GM12878 (cell line): Measurements from ENCODE around the gene TPGS1. TPM values are rescaled to one million over a fixed set of nuclear protein-coding genes. Genes with fewer than 3 reads are reported as not detected.

Experiments
- BMI1 ChIP-seq: fragments of 450-650 bp; IDR thresholded peaks from 2 replicates; pipeline ENCODE4 v1.6.1; 2016; ENCODE audit warnings: mild to moderate bottlenecking, moderate library complexity, borderline replicate concordance
- CBX3 ChIP-seq: fragments of 200-600 bp; sonication (generic); IDR thresholded peaks from 2 replicates; pipeline ENCODE4 v1.6.1; 2016; ENCODE audit warnings: low read depth, borderline replicate concordance
- CHD4 ChIP-seq: fragments of 200-600 bp; sonication (generic); IDR thresholded peaks from 2 replicates; pipeline ENCODE4 v1.6.1; 2016; ENCODE audit warnings: mild to moderate bottlenecking
- CUX1 ChIP-seq: IDR thresholded peaks from 2 replicates; pipeline ENCODE4 v1.6.1; 2012; ENCODE audit warnings: improper control_type of control experiment, low read depth, low read length; ENCODE audit not compliant: insufficient replicate concordance
- ELK1 ChIP-seq: IDR thresholded peaks from 2 replicates; pipeline ENCODE4 v1.6.1; 2012; ENCODE audit warnings: low read depth, low read length, improper control_type of control experiment
- IRF3 ChIP-seq: fragments of 450-650 bp; IDR thresholded peaks from 2 replicates; pipeline ENCODE4 v1.6.1; 2014; ENCODE audit warnings: mild to moderate bottlenecking
- JUND ChIP-seq: IDR thresholded peaks from 2 replicates; pipeline ENCODE4 v1.6.1; 2012; ENCODE audit warnings: low read depth, mild to moderate bottlenecking, low read length, improper control_type of control experiment, moderate library complexity
- LARP7 ChIP-seq: fragments of 450-650 bp; IDR thresholded peaks from 2 replicates; pipeline ENCODE4 v1.6.1; 2017; ENCODE audit warnings: mild to moderate bottlenecking
- MEF2A ChIP-seq: IDR thresholded peaks from 2 replicates; pipeline ENCODE4 v1.6.1; 2011; ENCODE audit warnings: low read depth, mild to moderate bottlenecking, low read length, moderate library complexity; ENCODE audit not compliant: insufficient read depth
- NFYB ChIP-seq: IDR thresholded peaks from 2 replicates; pipeline ENCODE4 v1.6.1; 2011; ENCODE audit warnings: low read depth, mild to moderate bottlenecking, low read length, improper control_type of control experiment, moderate library complexity; ENCODE audit not compliant: insufficient read depth
- NRF1 ChIP-seq: conservative IDR thresholded peaks from 2 replicates; pipeline ENCODE4 v1.6.1; 2011; ENCODE audit warnings: mild to moderate bottlenecking, low read depth, low read length, improper control_type of control experiment
- PKNOX1 ChIP-seq: fragments of 450-650 bp; IDR thresholded peaks from 2 replicates; pipeline ENCODE4 v1.6.1; 2016; ENCODE audit warnings: mild to moderate bottlenecking
- POLR2AphosphoS2 ChIP-seq: IDR thresholded peaks from 2 replicates; pipeline ENCODE4 v1.6.1; 2011; ENCODE audit warnings: low read depth, mild to moderate bottlenecking, low read length, improper control_type of control experiment, moderate library complexity
- RAD51 ChIP-seq: fragments of 450-650 bp; IDR thresholded peaks from 2 replicates; pipeline ENCODE4 v1.6.1; 2016; ENCODE audit warnings: moderate library complexity, mild to moderate bottlenecking, inconsistent platforms
- SIX5 ChIP-seq: IDR thresholded peaks from 2 replicates; pipeline ENCODE4 v1.6.1; 2011; ENCODE audit warnings: mild to moderate bottlenecking, low read depth, low read length, moderate library complexity; ENCODE audit not compliant: severe bottlenecking
- SMAD5 ChIP-seq: IDR thresholded peaks from 2 replicates; pipeline ENCODE4 v1.6.1; 2016; ENCODE audit warnings: antibody characterized with exemption, low read depth
- SMARCA5 ChIP-seq: fragments of 450-650 bp; IDR thresholded peaks from 2 replicates; pipeline ENCODE4 v1.6.1; 2017; ENCODE audit warnings: mild to moderate bottlenecking
- SMC3 ChIP-seq: IDR thresholded peaks from 2 replicates; pipeline ENCODE4 v1.6.1; 2011; ENCODE audit warnings: low read length, improper control_type of control experiment, borderline replicate concordance
- SRF ChIP-seq, 2 experiments: IDR thresholded peaks; 2 replicates each; pipeline ENCODE4 v1.6.1; 2011; ENCODE audit warnings: low read depth in 2 of 2, low read length in 2 of 2, mild to moderate bottlenecking in 1 of 2, moderate library complexity in 1 of 2
- TCF7 ChIP-seq: IDR thresholded peaks from 2 replicates; pipeline ENCODE4 v1.6.1; 2014; ENCODE audit warnings: antibody characterized with exemption, borderline replicate concordance
- YY1 ChIP-seq: IDR thresholded peaks from 2 replicates; pipeline ENCODE4 v1.6.1; 2011; ENCODE audit warnings: low read depth, mild to moderate bottlenecking, low read length
- ZNF24 ChIP-seq: fragments of 450-650 bp; IDR thresholded peaks from 2 replicates; pipeline ENCODE4 v1.6.1; 2017; ENCODE audit warnings: antibody characterized with exemption, mild to moderate bottlenecking
- ZNF622 ChIP-seq: fragments of 450-650 bp; IDR thresholded peaks from 2 replicates; pipeline ENCODE4 v1.6.1; 2017; ENCODE audit warnings: mild to moderate bottlenecking, inconsistent platforms
- polyA plus RNA-seq, 11 experiments: library from polyadenylated mRNA; depleted of rRNA in 4 of 11; unstranded in 6 of 11; stranded (reverse) in 5 of 11; fragments of >200 nt; fragmentation: Nextera tagmentation in 4 of 11; fragmentation: Illumina TruSeq in 1 of 11; extraction: Ambion mirVana in 4 of 11; extraction: Trizol in 1 of 11; gene quantifications; 1 replicate in 1 of 11; 2 replicates in 10 of 11; pipeline versions ENCODE4 v1.2.1 to v1.2.3, GENCODE V29; 2011 to 2016; ENCODE audit warnings: inconsistent platforms in 2 of 11, missing spikeins in 2 of 11, low read depth in 1 of 11
- total RNA-seq, 4 experiments: library from RNA; depleted of rRNA in 3 of 4; stranded (reverse); fragments of >200 nt in 3 of 4; fragmentation: Illumina TruSeq in 1 of 4; extraction: Trizol in 1 of 4; gene quantifications; 2 replicates each; pipeline versions ENCODE4 v1.2.1 to v1.2.3, GENCODE V29; 2013 to 2021

TPGS1 gene
- total and polyA plus RNA-seq, 10 of the 15 experiments (the other 5 are each of a cell fraction or from before 2014, with no cell fraction given): 0.24 to 24.7 (median 7.7) TPM; not detected in 2

- TF ChIP-seq NFYB: no peak
- no peak for TF ChIP-seq CBX3
- no peak for TF ChIP-seq IRF3
- peak; percentile 90 for TF ChIP-seq PKNOX1
- no peak for TF ChIP-seq SIX5
- TF ChIP-seq CHD4: no peak
- no peak for TF ChIP-seq YY1
- no peak for TF ChIP-seq ELK1
- no peak for TF ChIP-seq SRF (IDR thresholded peaks at IDR 0.05; ENCODE audit: low read depth in 2 of 2, low read length in 2 of 2)
- TF ChIP-seq SMARCA5: no peak
- TF ChIP-seq ZNF24: no peak
- no peak for TF ChIP-seq POLR2AphosphoS2
- TF ChIP-seq TCF7: no peak
- TF ChIP-seq JUND: 0 out of 2 replicates have a peak, but pooled peaks have one; percentile 41
- no peak for TF ChIP-seq NRF1
- no peak for TF ChIP-seq SMC3
- TF ChIP-seq MEF2A: no peak
- no peak for TF ChIP-seq ZNF622
- TF ChIP-seq CUX1: no peak
- TF ChIP-seq SMAD5: no peak
- peak; percentile 35; the same call in 1 of the 2 replicates for TF ChIP-seq LARP7
- TF ChIP-seq RAD51: no peak
- TF ChIP-seq BMI1: no peak
These were observed 4.0 kb downstream of the TPGS1 start (continued) for GRCh38 chr19:511101-511851.
